ENCODE results near the gene AKAP10. TPM values are rescaled to one million over a fixed set of nuclear protein-coding genes. Genes with fewer than 3 reads are reported as not detected.
"Not testable (repeated sequence)": the region's sequence is repeated elsewhere in the genome, so short reads cannot be mapped to it uniquely, and the experiment has no call there.

The AKAP10 gene
- total RNA-seq, 1 donor from 2014 or later: 27.1 TPM

GRCh38 chr17:19868079-19868395 lies 109.6 kb downstream of the AKAP10 start:
- Mint-ChIP-seq H3K27me3 (ENCODE audit: low read depth) (no peaks in the 10 kb centered on the region), H3K27ac (ENCODE audit: unreplicated experiment) (no peak overlapping the region), H3K36me3 (ENCODE audit: low read depth) (no peaks in the 10 kb centered on the region), H3K9me3 (no peaks in the 10 kb centered on the region), H3K4me1 (peaks cover 16% of the 10 kb centered on the region), H3K4me3 (peak overlapping the region; percentile 81)
- no peak for DNase-seq (ENCODE audit: low read depth, low spot score)
- no peak for TF ChIP-seq CTCF (conservative IDR thresholded peaks at IDR 0.05)

GRCh38 chr17:19867329-19868078 lies 110.1 kb downstream of the AKAP10 start, which contains the start of gene ULK2:
Gene ULK2 (minus strand): TSS chr17:19867936. CDS start chr17:19867417, 519 bp downstream.
- H3K27ac Mint-ChIP-seq (ENCODE audit: unreplicated experiment): peak within 1 kb of the TSS; percentile 62
- DNase-seq (ENCODE audit: low read depth, low spot score): peak; percentile 64
- H3K9me3 Mint-ChIP-seq: no peaks in the 10 kb centered on the region
- peaks cover 16% of the 10 kb centered on the region for H3K4me1 Mint-ChIP-seq
- H3K36me3 Mint-ChIP-seq (ENCODE audit: low read depth): no peaks in the 10 kb centered on the region
- peak; percentile 15 for TF ChIP-seq CTCF (conservative IDR thresholded peaks at IDR 0.05)
- H3K4me3 Mint-ChIP-seq: peak within 1 kb of the TSS; percentile 91
- no peaks in the 10 kb centered on the region for H3K27me3 Mint-ChIP-seq (ENCODE audit: low read depth)

- peak; percentile 36 for TF ChIP-seq CTCF (conservative IDR thresholded peaks at IDR 0.05)
- DNase-seq (ENCODE audit: low read depth, low spot score): peak; percentile 58
- Mint-ChIP-seq H3K4me3 (peak overlapping the region; percentile 91), H3K4me1 (peaks cover 16% of the 10 kb centered on the region), H3K27ac (ENCODE audit: unreplicated experiment) (peak overlapping the region; percentile 62), H3K27me3 (ENCODE audit: low read depth) (no peaks in the 10 kb centered on the region), H3K9me3 (no peaks in the 10 kb centered on the region), H3K36me3 (ENCODE audit: low read depth) (no peaks in the 10 kb centered on the region)
Observed at GRCh38 chr17:19867079-19867328, 110.6 kb downstream of the AKAP10 start.

GRCh38 chr17:19865021-19865420 lies 112.6 kb downstream of the AKAP10 start:
- peaks cover 16% of the 10 kb centered on the region for H3K4me1 Mint-ChIP-seq
- H3K27ac Mint-ChIP-seq (ENCODE audit: unreplicated experiment): no peak overlapping the region
- H3K9me3 Mint-ChIP-seq: no peaks in the 10 kb centered on the region
- TF ChIP-seq CTCF (conservative IDR thresholded peaks at IDR 0.05): no peak
- H3K36me3 Mint-ChIP-seq (ENCODE audit: low read depth): peaks cover 3% of the 10 kb centered on the region
- peak overlapping the region; percentile 83 for H3K4me3 Mint-ChIP-seq
- no peak for DNase-seq (ENCODE audit: low read depth, low spot score)
- H3K27me3 Mint-ChIP-seq (ENCODE audit: low read depth): no peaks in the 10 kb centered on the region

- H3K4me1 Mint-ChIP-seq; H3K9me3 Mint-ChIP-seq; H3K27ac Mint-ChIP-seq (ENCODE audit: unreplicated experiment); H3K36me3 Mint-ChIP-seq (ENCODE audit: low read depth); H3K4me3 Mint-ChIP-seq; DNase-seq (ENCODE audit: low read depth, low spot score); H3K27me3 Mint-ChIP-seq (ENCODE audit: low read depth): not testable (repeated sequence)
Observed at GRCh38 chr17:19860647-19861177, 116.9 kb downstream of the AKAP10 start.

GRCh38 chr17:19857640-19858039 lies 120.0 kb downstream of the AKAP10 start:
- Mint-ChIP-seq H3K27ac (ENCODE audit: unreplicated experiment) (no peak overlapping the region), H3K9me3 (no peaks in the 10 kb centered on the region)

More at GRCh38 chr17:19857640-19858039, 120.0 kb downstream of the AKAP10 start:
- peaks cover 9% of the 10 kb centered on the region for H3K36me3 Mint-ChIP-seq (ENCODE audit: low read depth)
- no peaks in the 10 kb centered on the region for H3K27me3 Mint-ChIP-seq (ENCODE audit: low read depth)
- TF ChIP-seq CTCF (conservative IDR thresholded peaks at IDR 0.05): no peak
- no peaks in the 10 kb centered on the region for H3K4me1 Mint-ChIP-seq
- H3K4me3 Mint-ChIP-seq: no peak overlapping the region
- no peak for DNase-seq (ENCODE audit: low read depth, low spot score)

Data from neural crest cell (in vitro differentiated cells).